DND-41 (cell line): ENCODE data around the gene ASIP.

Experiments
- CTCF ChIP-seq: IDR thresholded peaks from 2 replicates; pipeline ENCODE4 v1.5.1; 2012; ENCODE audit warnings: borderline replicate concordance, low read length, moderate library complexity, mild to moderate bottlenecking; ENCODE audit not compliant: poor library complexity, severe bottlenecking; ENCODE audit errors: extremely low read depth
- EZH2 ChIP-seq: IDR thresholded peaks from 3 replicates; pipeline ENCODE4 v1.6.1; 2012; ENCODE audit warnings: borderline replicate concordance, low read depth, mild to moderate bottlenecking, moderate library complexity, low read length, inconsistent platforms; ENCODE audit not compliant: severe bottlenecking

- TF ChIP-seq CTCF (no peak), EZH2 (no peak)
These were observed 51.9 kb downstream of the ASIP start for GRCh38 chr20:34293119-34293518.
